Esophagus muscularis mucosa (tissue), 3 donors: ENCODE results near the gene MAP6.

Source experiments
- POLR2A ChIP-seq: fragments of 450-650 bp; IDR thresholded peaks from one replicate; pipeline ENCODE4 v1.6.1; 2017; ENCODE audit warnings: antibody characterized with exemption, moderate library complexity, mild to moderate bottlenecking, low read depth
- POLR2AphosphoS5 ChIP-seq, 2 donors: sonication (generic); formaldehyde crosslinking; IDR thresholded peaks; one replicate each; pipeline ENCODE4 v1.6.1; 2017; ENCODE audit warnings: antibody characterized with exemption in 2 of 2
- TF ChIP-seq, protein P1 (sequence below), 3 experiments: fragments of 200-600 bp in 2 of 3; fragments of 450-650 bp in 1 of 3; sonication (generic) in 2 of 3; IDR thresholded peaks; one replicate each; pipeline ENCODE4 v1.5.1; 2017 to 2019; ENCODE audit warnings: antibody characterized with exemption in 3 of 3, mild to moderate bottlenecking in 2 of 3, moderate library complexity in 1 of 3

DNA sequence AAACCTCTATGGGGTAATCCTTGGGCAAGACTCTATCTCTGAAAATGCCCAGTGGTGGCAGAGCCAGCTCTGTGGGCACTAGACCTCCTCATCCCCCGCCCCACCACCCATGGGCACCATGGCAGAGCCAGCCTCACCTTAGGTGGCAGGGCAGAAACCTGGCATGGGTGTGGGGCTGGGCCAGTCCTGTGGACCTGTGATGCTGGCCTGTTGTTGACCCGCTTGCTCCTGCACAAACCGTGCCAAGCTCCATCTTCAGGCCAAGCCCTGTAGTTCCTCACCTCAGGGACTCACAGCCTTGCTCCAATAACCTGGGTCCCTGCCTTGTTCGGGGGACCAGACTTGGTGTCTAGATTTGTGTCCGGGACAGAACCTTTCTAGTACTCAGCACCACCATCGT is 115.7 kb downstream of the MAP6 start:
- TF ChIP-seq, protein P1, sequence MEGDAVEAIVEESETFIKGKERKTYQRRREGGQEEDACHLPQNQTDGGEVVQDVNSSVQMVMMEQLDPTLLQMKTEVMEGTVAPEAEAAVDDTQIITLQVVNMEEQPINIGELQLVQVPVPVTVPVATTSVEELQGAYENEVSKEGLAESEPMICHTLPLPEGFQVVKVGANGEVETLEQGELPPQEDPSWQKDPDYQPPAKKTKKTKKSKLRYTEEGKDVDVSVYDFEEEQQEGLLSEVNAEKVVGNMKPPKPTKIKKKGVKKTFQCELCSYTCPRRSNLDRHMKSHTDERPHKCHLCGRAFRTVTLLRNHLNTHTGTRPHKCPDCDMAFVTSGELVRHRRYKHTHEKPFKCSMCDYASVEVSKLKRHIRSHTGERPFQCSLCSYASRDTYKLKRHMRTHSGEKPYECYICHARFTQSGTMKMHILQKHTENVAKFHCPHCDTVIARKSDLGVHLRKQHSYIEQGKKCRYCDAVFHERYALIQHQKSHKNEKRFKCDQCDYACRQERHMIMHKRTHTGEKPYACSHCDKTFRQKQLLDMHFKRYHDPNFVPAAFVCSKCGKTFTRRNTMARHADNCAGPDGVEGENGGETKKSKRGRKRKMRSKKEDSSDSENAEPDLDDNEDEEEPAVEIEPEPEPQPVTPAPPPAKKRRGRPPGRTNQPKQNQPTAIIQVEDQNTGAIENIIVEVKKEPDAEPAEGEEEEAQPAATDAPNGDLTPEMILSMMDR (IDR thresholded peaks at IDR 0.05) = no peak
- TF ChIP-seq POLR2A (no peak), POLR2AphosphoS5 (IDR thresholded peaks at IDR 0.05) (no peak)
